Keratinocyte (primary cell): Measurements from ENCODE around the gene PPIA. TPM values are rescaled to one million over a fixed set of nuclear protein-coding genes. Genes with fewer than 3 reads are reported as not detected.

Experiments used
- DNase-seq: peaks from one replicate; pipeline ENCODE4 v3.0.0-alpha.2; 2011; ENCODE audit warnings: low read depth, missing footprints, low spot score
- FAIRE-seq: peaks from 2 replicates; lab custom pipeline; 2011; peaks lifted over from hg19 to GRCh38; lab: Jason Lieb, UNC
- H2AFZ ChIP-seq: 2 replicates; pipeline ENCODE4 v1.6.0; 2012; ENCODE audit warnings: low read length, control low read depth, inconsistent platforms; ENCODE audit not compliant: control insufficient read depth
- H3K27ac ChIP-seq: 2 replicates; pipeline ENCODE4 v1.5.1; 2011; ENCODE audit warnings: low read length; ENCODE audit not compliant: control insufficient read depth, insufficient read depth
- H3K27me3 ChIP-seq: 3 replicates; pipeline ENCODE4 v1.6.0; 2011; ENCODE audit warnings: low read length; ENCODE audit not compliant: control insufficient read depth, insufficient read depth; ENCODE audit errors: extremely low read depth
- H3K36me3 ChIP-seq, 2 experiments: 2 replicates in 1 of 2; 3 replicates in 1 of 2; pipeline ENCODE4 v1.5.1; 2011; ENCODE audit warnings: low read length in 2 of 2, mild to moderate bottlenecking in 1 of 2; ENCODE audit not compliant: control insufficient read depth in 2 of 2, insufficient read depth in 2 of 2; ENCODE audit errors: extremely low read depth in 1 of 2
- H3K4me1 ChIP-seq: 3 replicates; pipeline ENCODE4 v1.5.1; 2011; ENCODE audit warnings: low read length; ENCODE audit not compliant: control insufficient read depth, insufficient read depth; ENCODE audit errors: extremely low read depth
- H3K4me2 ChIP-seq: 3 replicates; pipeline ENCODE4 v1.6.0; 2011; ENCODE audit warnings: low read depth, low read length; ENCODE audit not compliant: control insufficient read depth, insufficient read depth; ENCODE audit errors: extremely low read depth
- H3K4me3 ChIP-seq, 3 experiments: fragments of 200-600 bp in 1 of 3; sonication (generic) in 1 of 3; 2 replicates in 2 of 3; 3 replicates in 1 of 3; pipeline ENCODE4 v1.5.1; 2011 to 2016; ENCODE audit warnings: low read length in 3 of 3, mild to moderate bottlenecking in 3 of 3, control low read depth in 2 of 3, inconsistent platforms in 1 of 3, low read depth in 1 of 3, mixed read lengths in 1 of 3, mixed run types in 1 of 3, moderate library complexity in 1 of 3; ENCODE audit not compliant: control insufficient read depth in 2 of 3, insufficient read depth in 2 of 3; ENCODE audit errors: extremely low read depth in 1 of 3
- H3K79me2 ChIP-seq: 2 replicates; pipeline ENCODE4 v1.6.0; 2012; ENCODE audit warnings: low read length; ENCODE audit not compliant: control insufficient read depth, insufficient read depth
- H3K9ac ChIP-seq: 3 replicates; pipeline ENCODE4 v1.6.0; 2011; ENCODE audit warnings: low read length; ENCODE audit not compliant: control insufficient read depth, insufficient read depth; ENCODE audit errors: extremely low read depth
- H3K9me1 ChIP-seq: 3 replicates; pipeline ENCODE4 v1.6.0; 2011; ENCODE audit warnings: low read length; ENCODE audit not compliant: control insufficient read depth, insufficient read depth; ENCODE audit errors: extremely low read depth
- H3K9me3 ChIP-seq: 2 replicates; pipeline ENCODE4 v1.5.1; 2012; ENCODE audit warnings: low read depth, low read length; ENCODE audit not compliant: control insufficient read depth
- H4K20me1 ChIP-seq: 3 replicates; pipeline ENCODE4 v1.6.0; 2011; ENCODE audit warnings: low read length; ENCODE audit not compliant: control insufficient read depth, insufficient read depth; ENCODE audit errors: extremely low read depth
- CTCF ChIP-seq, 3 experiments: IDR thresholded peaks in 1 of 3; conservative IDR thresholded peaks in 1 of 3; optimal IDR thresholded peaks in 1 of 3; 2 replicates in 2 of 3; 3 replicates in 1 of 3; pipeline versions ENCODE3 to v1.5.1; 2011; ENCODE audit warnings: low read length in 3 of 3, mild to moderate bottlenecking in 3 of 3, moderate library complexity in 2 of 3, control low read depth in 1 of 3, inconsistent platforms in 1 of 3; ENCODE audit not compliant: insufficient read depth in 2 of 3; ENCODE audit errors: extremely low read depth in 1 of 3
- EZH2 ChIP-seq: IDR thresholded peaks from one replicate; pipeline ENCODE4 v1.6.1; 2012; ENCODE audit warnings: inconsistent platforms, mild to moderate bottlenecking, low read length, moderate library complexity
- dilution Hi-C: fragments of 300-500 bp; cut with MboI; formaldehyde crosslinking; loops from one replicate; pipeline ENCODE4 v1.7.0; 2020; ENCODE audit warnings: low sequenced_read_pairs; ENCODE audit not compliant: extremely low pct_ligation_motif_present
- polyA plus RNA-seq, 5 experiments: library from polyadenylated mRNA; depleted of rRNA in 3 of 5; stranded (reverse) in 3 of 5; stranded (forward) in 1 of 5; unstranded in 1 of 5; fragments of >200 nt; gene quantifications; 1 replicate in 1 of 5; 2 replicates in 3 of 5; 3 replicates in 1 of 5; pipeline versions ENCODE4 v1.2.1 to v1.2.3, GENCODE V29; 2011 to 2012; ENCODE audit warnings: missing spikeins in 2 of 5, low read depth in 1 of 5, low replicate concordance in 1 of 5

PPIA gene
- polyA plus RNA-seq, 1 donor (not counting 4 experiments of a cell fraction or from before 2014, with no cell fraction given), result 6,965 TPM

GRCh38 chr7:44805950-44806349 lies 9.5 kb downstream of the PPIA start:
- H3K9me1 ChIP-seq, result peaks cover 3% of the 10 kb centered on the region
- FAIRE-seq (no peak), DNase-seq (no peak)
- no peak overlapping the region for H2AFZ ChIP-seq
- no peaks in the 10 kb centered on the region for H3K9me3 ChIP-seq
- H3K4me1 ChIP-seq, result peaks cover 5% of the 10 kb centered on the region
- H3K9ac ChIP-seq, result no peak overlapping the region
- dilution Hi-C loops, result no loop called here
- H3K27ac ChIP-seq, result no peak overlapping the region
- peaks cover 12 to 18% of the 10 kb centered on the region in 2 experiments for H3K36me3 ChIP-seq
- H3K4me2 ChIP-seq, result no peak overlapping the region
- no peaks in the 10 kb centered on the region for H3K27me3 ChIP-seq
- TF ChIP-seq CTCF (optimal IDR thresholded peaks at IDR 0.05 in 1 of 3, IDR thresholded peaks at IDR 0.05 in 1 of 3, conservative IDR thresholded peaks at IDR 0.05 in 1 of 3; ENCODE audit: extremely low read depth in 1 of 3, insufficient read depth in 2 of 3, low read length in 3 of 3), result no peak
- no peak for TF ChIP-seq EZH2
- peaks cover 3% of the 10 kb centered on the region for H3K79me2 ChIP-seq
- H3K4me3 ChIP-seq, result no peak overlapping the region
- peaks cover 18% of the 10 kb centered on the region for H4K20me1 ChIP-seq

- FAIRE-seq, result no peak
- no peaks in the 10 kb centered on the region for H3K36me3 ChIP-seq
- no peaks in the 10 kb centered on the region for H3K9me3 ChIP-seq
- dilution Hi-C loops, result no loop called here
- no peaks in the 10 kb centered on the region for H4K20me1 ChIP-seq
- no peak overlapping the region for H2AFZ ChIP-seq
- peaks cover 3% of the 10 kb centered on the region for H3K4me1 ChIP-seq
- H3K4me3 ChIP-seq, result no peak overlapping the region
- TF ChIP-seq EZH2 (no peak), CTCF (optimal IDR thresholded peaks at IDR 0.05 in 1 of 3, IDR thresholded peaks at IDR 0.05 in 1 of 3, conservative IDR thresholded peaks at IDR 0.05 in 1 of 3; ENCODE audit: extremely low read depth in 1 of 3, insufficient read depth in 2 of 3, low read length in 3 of 3) (no peak)
- no peaks in the 10 kb centered on the region for H3K79me2 ChIP-seq
- H3K9ac ChIP-seq, result no peak overlapping the region
- H3K27me3 ChIP-seq, result no peaks in the 10 kb centered on the region
- no peak overlapping the region for H3K27ac ChIP-seq
- H3K9me1 ChIP-seq, result no peaks in the 10 kb centered on the region
- no peak for DNase-seq
- H3K4me2 ChIP-seq, result no peak overlapping the region
These were observed 12.5 kb downstream of the PPIA start for GRCh38 chr7:44808914-44809393.
